K562 (cell line): ENCODE results near the gene CWF19L1. TPM values are rescaled to one million over a fixed set of nuclear protein-coding genes. Genes with fewer than 3 reads are reported as not detected.

Experiments used
- ATAC-seq: fragments of 200-7000 bp; cut with Tn5 transposase; 3 replicates; pipeline ENCODE4 v1.9.1; 2020; ENCODE audit warnings: moderate library complexity
- BruUV-seq: library from RNA; stranded (reverse); fragments of 400-500 nt; replicated peaks from 2 replicates; lab custom pipeline; 2021; lab: Mats Ljungman, UMichigan
- CTCF ChIA-PET: fragments of 300-600 bp; formaldehyde crosslinking; extraction: SDS; loops from one replicate; lab custom pipeline; 2021; ENCODE audit warnings: low intra/inter-chr PET ratio; lab: Yijun Ruan, JAX
- POLR2A ChIA-PET: fragments of 300-600, 350-650 bp; sonication (Branson Sonifier 250); formaldehyde crosslinking; extraction: SDS; loops from one replicate; lab custom pipeline; 2021; ENCODE audit warnings: antibody characterized with exemption, inconsistent platforms; lab: Yijun Ruan, JAX
- DNase-seq, 4 experiments: peaks; one replicate each; pipeline versions ENCODE4 v3.0.0 to v3.0.0-alpha.2; 2011 to 2018; ENCODE audit warnings: low spot score in 3 of 4, mixed read lengths in 3 of 4; ENCODE audit errors: extremely low read depth in 1 of 4
- FAIRE-seq: peaks from 2 replicates; lab custom pipeline; 2011; peaks lifted over from hg19 to GRCh38; lab: Jason Lieb, UNC
- H2AFZ ChIP-seq: 2 replicates; pipeline ENCODE4 v1.6.0; 2011; ENCODE audit warnings: low read depth, low read length, control low read depth, inconsistent platforms
- H3K27ac ChIP-seq: fragments of 200-600 bp; 3 replicates; pipeline ENCODE4 v1.8.0; 2011; ENCODE audit warnings: low read depth, mild to moderate bottlenecking, control low read depth, inconsistent platforms, low read length, moderate library complexity, mixed read lengths; ENCODE audit errors: extremely low read depth
- H3K27me3 ChIP-seq, 2 experiments: fragments of 300-600 bp in 1 of 2; 2 replicates in 1 of 2; 3 replicates in 1 of 2; pipeline versions ENCODE4 v1.6.0 to v1.8.0; 2011; ENCODE audit warnings: inconsistent platforms in 2 of 2, low read length in 2 of 2, mild to moderate bottlenecking in 1 of 2, mixed read lengths in 1 of 2, moderate library complexity in 1 of 2; ENCODE audit not compliant: control insufficient read depth in 2 of 2, insufficient read depth in 2 of 2
- H3K36me3 ChIP-seq: fragments of 300-600 bp; 3 replicates; pipeline ENCODE4 v1.8.0; 2011; ENCODE audit warnings: mild to moderate bottlenecking, low read length, inconsistent platforms; ENCODE audit not compliant: control insufficient read depth, insufficient read depth
- H3K4me1 ChIP-seq, 2 experiments: fragments of 200-600 bp in 1 of 2; replicated peaks in 1 of 2; 2 replicates in 1 of 2; 3 replicates in 1 of 2; pipeline versions ENCODE4 v1.5.1 to v1.8.0; 2011; ENCODE audit warnings: inconsistent platforms in 2 of 2, low read length in 2 of 2, mild to moderate bottlenecking in 1 of 2, mixed read lengths in 1 of 2, moderate library complexity in 1 of 2; ENCODE audit not compliant: control insufficient read depth in 2 of 2, insufficient read depth in 2 of 2
- H3K4me2 ChIP-seq: 2 replicates; pipeline ENCODE4 v1.6.1; 2011; ENCODE audit warnings: low read length, control low read depth, inconsistent platforms, mixed read lengths; ENCODE audit not compliant: insufficient read depth
- H3K4me3 ChIP-seq: fragments of 200-600 bp; sonication (generic), shearing (Covaris generic); 2 replicates; pipeline ENCODE4 v1.5.1; 2016; ENCODE audit warnings: control low read depth, inconsistent platforms
- H3K79me2 ChIP-seq: fragments of 200-600 bp; 3 replicates; pipeline ENCODE4 v1.8.0; 2011; ENCODE audit warnings: low read length, inconsistent platforms; ENCODE audit not compliant: control insufficient read depth, insufficient read depth
- H3K9ac ChIP-seq, 2 experiments: 2 replicates each; pipeline versions ENCODE4 v1.6.0 to v1.6.1; 2011; ENCODE audit warnings: low read depth in 2 of 2, low read length in 2 of 2, control low read depth in 1 of 2, inconsistent platforms in 1 of 2, mild to moderate bottlenecking in 1 of 2, mixed read lengths in 1 of 2; ENCODE audit not compliant: insufficient read depth in 1 of 2
- H3K9me1 ChIP-seq: one replicate; pipeline ENCODE4 v1.6.0; 2011; ENCODE audit warnings: inconsistent platforms, mild to moderate bottlenecking, low read length, moderate library complexity; ENCODE audit not compliant: control insufficient read depth, insufficient read depth
- H3K9me3 ChIP-seq: replicated peaks from 2 replicates; pipeline ENCODE4 v1.5.1; 2011; ENCODE audit warnings: low read depth, low read length, inconsistent platforms; ENCODE audit not compliant: control insufficient read depth, insufficient read depth
- H4K20me1 ChIP-seq: replicated peaks from 2 replicates; pipeline ENCODE4 v1.6.1; 2011; ENCODE audit warnings: low read length, inconsistent platforms, mixed read lengths; ENCODE audit not compliant: control insufficient read depth, insufficient read depth
- CXXC5 ChIP-seq: fragments of 250-450 bp; sonication (Bioruptor Pico); IDR thresholded peaks from 2 replicates; pipeline ENCODE4 v1.8.0; 2022; ENCODE audit warnings: inconsistent platforms, mild to moderate bottlenecking, moderate library complexity
- DIDO1 ChIP-seq: fragments of 450-650 bp; IDR thresholded peaks from 2 replicates; pipeline ENCODE4 v1.6.1; 2016; ENCODE audit warnings: low read depth, missing biosample characterization, missing genetic modification characterization
- ELF2 ChIP-seq: fragments of 250-450 bp; sonication (Bioruptor Pico); IDR thresholded peaks from 2 replicates; pipeline ENCODE4 v1.5.0; 2021; ENCODE audit warnings: mild to moderate bottlenecking
- GTF2F1 ChIP-seq: IDR thresholded peaks from 2 replicates; pipeline ENCODE4 v1.6.1; 2011; ENCODE audit warnings: low read depth, low read length, improper control_type of control experiment
- HIVEP1 ChIP-seq: fragments of 250-450 bp; sonication (Bioruptor Pico); IDR thresholded peaks from 2 replicates; pipeline ENCODE4 v1.4.0; 2020; ENCODE audit warnings: mild to moderate bottlenecking
- HOXB6 ChIP-seq: fragments of 250-450 bp; sonication (Bioruptor Pico); IDR thresholded peaks from 2 replicates; pipeline ENCODE4 v1.5.1; 2022; ENCODE audit warnings: mild to moderate bottlenecking, borderline replicate concordance
- KDM1A ChIP-seq, 2 experiments: fragments of 450-650 bp; IDR thresholded peaks; 2 replicates each; pipeline ENCODE4 v1.6.1; 2016; ENCODE audit warnings: mild to moderate bottlenecking in 2 of 2
- NBN ChIP-seq: fragments of 450-650 bp; IDR thresholded peaks from 2 replicates; pipeline ENCODE4 v1.6.1; 2016; ENCODE audit warnings: low read depth, mild to moderate bottlenecking
- NFIX ChIP-seq: fragments of 250-450 bp; sonication (Bioruptor Pico); IDR thresholded peaks from 2 replicates; pipeline ENCODE4 v1.4.0; 2020; ENCODE audit warnings: low read depth, mild to moderate bottlenecking, moderate library complexity
- PHTF2 ChIP-seq: fragments of 250-450 bp; sonication (Bioruptor Pico); IDR thresholded peaks from 2 replicates; pipeline ENCODE4 v1.5.0; 2021; ENCODE audit warnings: mild to moderate bottlenecking
- SMC3 ChIP-seq: conservative IDR thresholded peaks from 2 replicates; pipeline ENCODE4 v1.6.1; 2011; ENCODE audit warnings: low read depth, low read length, improper control_type of control experiment; ENCODE audit not compliant: insufficient read depth
- TEAD1 ChIP-seq, 2 experiments: fragments of 450-650 bp in 1 of 2; sonication (generic) in 1 of 2; formaldehyde crosslinking; IDR thresholded peaks; 2 replicates each; pipeline versions ENCODE4 v1.4.0 to v1.8.0; 2020 to 2022; ENCODE audit warnings: mild to moderate bottlenecking in 2 of 2, missing genetic modification reagents in 1 of 2
- YBX1 ChIP-seq: fragments of 450-650 bp; IDR thresholded peaks from 2 replicates; pipeline ENCODE4 v1.7.1; 2016; ENCODE audit warnings: mild to moderate bottlenecking
- ZC3H8 ChIP-seq: fragments of 450-650 bp; IDR thresholded peaks from 2 replicates; pipeline ENCODE4 v1.6.1; 2017
- ZNF12 ChIP-seq: sonication (generic); formaldehyde crosslinking; IDR thresholded peaks from 2 replicates; pipeline ENCODE4 v1.4.0; 2020; ENCODE audit warnings: mild to moderate bottlenecking, missing genetic modification reagents
- ZNF175 ChIP-seq: fragments of 200-800 bp; sonication (Bioruptor generic); IDR thresholded peaks from 2 replicates; pipeline ENCODE4 v1.6.1; 2016; ENCODE audit warnings: low read depth, mild to moderate bottlenecking, missing genetic modification characterization, missing compliant biosample characterization
- ZNF717 ChIP-seq: fragments of 250-450 bp; sonication (Bioruptor Pico); IDR thresholded peaks from 2 replicates; pipeline ENCODE4 v1.5.0; 2021
- WGBS: fragments of 100-300 bp; shearing (Covaris generic); methylation state at CpG from one replicate; pipeline ENCODE4 v1.1.6; 2016; ENCODE audit warnings: low coverage, mixed read lengths; ENCODE audit not compliant: insufficient coverage; ENCODE audit errors: missing lambda C conversion rate; 5-methylcytosine and 5-hydroxymethylcytosine counted together
- in situ Hi-C: fragments of 300-500 bp; cut with MboI; formaldehyde crosslinking; loops from 4 replicates; pipeline ENCODE4 v1.15.0; 2018; ENCODE audit warnings: inconsistent platforms, mixed read lengths
- intact Hi-C: fragments of 100-400 bp; cut with micrococcal nuclease; formaldehyde crosslinking; loops from 2 replicates; pipeline ENCODE4 v1.14.2; 2022
- polyA plus RNA-seq, 8 experiments: library from polyadenylated mRNA; depleted of rRNA in 4 of 8; stranded (reverse) in 5 of 8; unstranded in 3 of 8; fragments of >200 nt; fragmentation: Nextera tagmentation in 2 of 8; fragmentation: Illumina TruSeq in 1 of 8; extraction: Ambion mirVana in 2 of 8; extraction: Trizol in 1 of 8; gene quantifications; 2 replicates each; pipeline versions ENCODE4 v1.2.1 to v1.2.3, GENCODE V29; 2011 to 2014; ENCODE audit warnings: inconsistent platforms in 1 of 8, missing spikeins in 1 of 8
- total RNA-seq, 7 experiments: library from RNA; depleted of rRNA in 6 of 7; stranded (reverse); fragments of >200 nt in 6 of 7; fragmentation: Illumina TruSeq in 2 of 7; extraction: Trizol in 2 of 7; gene quantifications; 2 replicates each; pipeline versions ENCODE4 v1.2.1 to v1.2.3, GENCODE V29; 2011 to 2021; ENCODE audit warnings: low replicate concordance in 1 of 7
- TF ChIP-seq, protein P1 (sequence below), 2 experiments: fragments of 450-650 bp; IDR thresholded peaks; 2 replicates each; pipeline ENCODE4 v1.6.1; 2016

Gene CWF19L1
- total and polyA plus RNA-seq, 9 of the 15 experiments (the other 6 are each of a cell fraction or from before 2014, with no cell fraction given): 19.5 to 49.9 (median 30.9) TPM

- WGBS: 98% methylated on average over 4 of the region's 6 CpGs
- Histone ChIP-seq H3K9ac (no peak overlapping the region), H4K20me1 (no peaks in the 10 kb centered on the region), H3K4me2 (no peak overlapping the region), H3K9me3 (no peaks in the 10 kb centered on the region), H3K79me2 (peaks cover 32% of the 10 kb centered on the region), H3K4me3 (no peak overlapping the region), H3K36me3 (peaks cover 7% of the 10 kb centered on the region; the same call in 1 of the 3 replicates), H3K9me1 (no peaks in the 10 kb centered on the region), H2AFZ (no peak overlapping the region; the same call in 1 of the 2 replicates), H3K27me3 (no peaks in the 10 kb centered on the region), H3K4me1 (peaks cover 15 to 17% of the 10 kb centered on the region in 2 experiments; a peak in 4 of 5 replicates), H3K27ac (no peak overlapping the region)
- TF ChIP-seq ZNF12 (CRISPR knock-in tag) (no peak), HIVEP1 (no peak), KDM1A (IDR thresholded peaks at IDR 0.05) (no peak), YBX1 (no peak), TEAD1 (CRISPR knock-in tag; IDR thresholded peaks at IDR 0.05) (no peak), NFIX (CRISPR knock-in tag) (no peak), PHTF2 (CRISPR knock-in tag) (no peak), GTF2F1 (no peak), NBN (no peak), ZNF175 (CRISPR knock-in tag) (no peak), ELF2 (no peak), DIDO1 (tag) (no peak), CXXC5 (no peak), SMC3 (no peak), HOXB6 (no peak), ZNF717 (CRISPR knock-in tag) (no peak), ZC3H8 (no peak)
- TF ChIP-seq, protein P1, sequence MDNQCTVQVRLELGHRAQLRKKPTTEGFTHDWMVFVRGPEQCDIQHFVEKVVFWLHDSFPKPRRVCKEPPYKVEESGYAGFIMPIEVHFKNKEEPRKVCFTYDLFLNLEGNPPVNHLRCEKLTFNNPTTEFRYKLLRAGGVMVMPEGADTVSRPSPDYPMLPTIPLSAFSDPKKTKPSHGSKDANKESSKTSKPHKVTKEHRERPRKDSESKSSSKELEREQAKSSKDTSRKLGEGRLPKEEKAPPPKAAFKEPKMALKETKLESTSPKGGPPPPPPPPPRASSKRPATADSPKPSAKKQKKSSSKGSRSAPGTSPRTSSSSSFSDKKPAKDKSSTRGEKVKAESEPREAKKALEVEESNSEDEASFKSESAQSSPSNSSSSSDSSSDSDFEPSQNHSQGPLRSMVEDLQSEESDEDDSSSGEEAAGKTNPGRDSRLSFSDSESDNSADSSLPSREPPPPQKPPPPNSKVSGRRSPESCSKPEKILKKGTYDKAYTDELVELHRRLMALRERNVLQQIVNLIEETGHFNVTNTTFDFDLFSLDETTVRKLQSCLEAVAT (IDR thresholded peaks at IDR 0.05): no peak
- ATAC-seq: no peak
- CTCF ChIA-PET: no interaction called here
- BruUV-seq: no TSS peak
- FAIRE-seq: no peak
- POLR2A ChIA-PET: interaction anchor here (0.9 to 2.4 kb wide), 2 partner anchors 10 to 13 kb away, joined by 3 to 11 read pairs; no protein-coding TSS in a partner anchor
- no peak for DNase-seq
- intact Hi-C loops (no loop called here), in situ Hi-C loops (no loop called here)
Observed at GRCh38 chr10:100287756-100288155, 20.3 kb upstream of the CWF19L1 start.
